Subcutaneous abdominal adipose tissue (tissue), 5 donors: ENCODE data around the gene LRP1B.

Experiments used
- H3K27ac ChIP-seq: one replicate; pipeline ENCODE4 v1.7.0; 2013; ENCODE audit warnings: low read depth, mild to moderate bottlenecking, inconsistent platforms, low read length, moderate library complexity
- H3K27me3 ChIP-seq, 5 donors: one replicate each; pipeline ENCODE4 v1.7.0; 2013; ENCODE audit warnings: low read length in 5 of 5, inconsistent platforms in 1 of 5; ENCODE audit not compliant: control insufficient read depth in 5 of 5, insufficient read depth in 4 of 5
- H3K36me3 ChIP-seq, 5 donors: one replicate each; pipeline ENCODE4 v1.7.0; 2013; ENCODE audit warnings: low read length in 5 of 5; ENCODE audit not compliant: control insufficient read depth in 5 of 5, insufficient read depth in 5 of 5
- H3K4me1 ChIP-seq, 5 donors: one replicate each; pipeline ENCODE4 v1.7.0; 2013; ENCODE audit warnings: low read length in 5 of 5, mild to moderate bottlenecking in 3 of 5, moderate library complexity in 1 of 5; ENCODE audit not compliant: control insufficient read depth in 5 of 5, insufficient read depth in 5 of 5
- H3K4me3 ChIP-seq, 5 donors: one replicate each; pipeline ENCODE4 v1.7.0; 2013; ENCODE audit warnings: low read length in 5 of 5, low read depth in 1 of 5
- H3K9ac ChIP-seq, 5 donors: one replicate each; pipeline ENCODE4 v1.7.0; 2013; ENCODE audit warnings: low read length in 5 of 5, mild to moderate bottlenecking in 4 of 5, moderate library complexity in 3 of 5
- H3K9me3 ChIP-seq, 5 donors: one replicate each; pipeline ENCODE4 v1.7.0; 2013; ENCODE audit warnings: low read length in 5 of 5; ENCODE audit not compliant: control insufficient read depth in 5 of 5
- donor health status: healthy.
- donor health status: healthy.
- donor health status: healthy.
- donor health status: healthy.
- donor health status: healthy.

LRP1B gene

GRCh38 chr2:140248623-140249022 is 1882.2 kb downstream of the LRP1B start:
- no peaks in the 10 kb centered on the region for H3K9me3 ChIP-seq
- H3K4me1 ChIP-seq, result peaks cover 0 to 34% (median 16%) of the 10 kb centered on the region in 5 donors
- no peaks in the 10 kb centered on the region for H3K27me3 ChIP-seq
- H3K9ac ChIP-seq, result no peak overlapping the region
- no peaks in the 10 kb centered on the region for H3K36me3 ChIP-seq
- no peak overlapping the region for H3K4me3 ChIP-seq
- no peak overlapping the region for H3K27ac ChIP-seq

GRCh38 chr2:140247451-140248195 is 1883.2 kb downstream of the LRP1B start:
- Histone ChIP-seq H3K4me1 (peaks cover 0 to 34% (median 16%) of the 10 kb centered on the region in 5 donors), H3K27me3 (no peaks in the 10 kb centered on the region), H3K9me3 (no peaks in the 10 kb centered on the region), H3K27ac (peak overlapping the region; percentile 56), H3K4me3 (peak overlapping the region in 1 of 5 donors; percentile 48), H3K9ac (peak overlapping the region in 1 of 5 donors; percentile 51), H3K36me3 (no peaks in the 10 kb centered on the region)

- peak overlapping the region; percentile 56 for H3K27ac ChIP-seq
- peaks cover 0 to 34% (median 16%) of the 10 kb centered on the region in 5 donors for H3K4me1 ChIP-seq
- H3K9ac ChIP-seq, result peak overlapping the region in 1 of 5 donors; percentile 47
- H3K36me3 ChIP-seq, result no peaks in the 10 kb centered on the region
- no peaks in the 10 kb centered on the region for H3K27me3 ChIP-seq
- H3K4me3 ChIP-seq, result peak overlapping the region in 2 of 5 donors; percentile 32 to 35
- H3K9me3 ChIP-seq, result no peaks in the 10 kb centered on the region
Measured at GRCh38 chr2:140246957-140247356, 1883.9 kb downstream of the LRP1B start.

GRCh38 chr2:140246058-140246457 is 1884.8 kb downstream of the LRP1B start:
- Histone ChIP-seq H3K27me3 (no peaks in the 10 kb centered on the region), H3K9me3 (no peaks in the 10 kb centered on the region), H3K36me3 (no peaks in the 10 kb centered on the region), H3K9ac (no peak overlapping the region), H3K4me3 (no peak overlapping the region), H3K4me1 (peaks cover 0 to 34% (median 16%) of the 10 kb centered on the region in 5 donors), H3K27ac (no peak overlapping the region)

GRCh38 chr2:140242889-140243288 is 1887.9 kb downstream of the LRP1B start:
- H3K4me1 ChIP-seq, result peaks cover 0 to 18% (median 12%) of the 10 kb centered on the region in 5 donors
- no peaks in the 10 kb centered on the region for H3K9me3 ChIP-seq
- no peak overlapping the region for H3K4me3 ChIP-seq
- H3K27me3 ChIP-seq, result no peaks in the 10 kb centered on the region
- H3K9ac ChIP-seq, result no peak overlapping the region
- H3K36me3 ChIP-seq, result no peaks in the 10 kb centered on the region
- no peak overlapping the region for H3K27ac ChIP-seq

GRCh38 chr2:140234116-140234515 is 1896.7 kb downstream of the LRP1B start:
- H3K27me3 ChIP-seq, result no peaks in the 10 kb centered on the region
- H3K9ac ChIP-seq, result no peak overlapping the region
- no peaks in the 10 kb centered on the region for H3K36me3 ChIP-seq
- no peaks in the 10 kb centered on the region for H3K9me3 ChIP-seq
- no peak overlapping the region for H3K27ac ChIP-seq
- H3K4me3 ChIP-seq, result no peak overlapping the region
- no peaks in the 10 kb centered on the region for H3K4me1 ChIP-seq

GRCh38 chr2:140210963-140211362 is 1919.9 kb downstream of the LRP1B start:
- Histone ChIP-seq H3K9ac (no peak overlapping the region), H3K4me1 (no peaks in the 10 kb centered on the region), H3K4me3 (no peak overlapping the region), H3K27ac (no peak overlapping the region), H3K27me3 (no peaks in the 10 kb centered on the region), H3K9me3 (no peaks in the 10 kb centered on the region), H3K36me3 (no peaks in the 10 kb centered on the region)

- Histone ChIP-seq H3K9me3 (no peaks in the 10 kb centered on the region), H3K36me3 (no peaks in the 10 kb centered on the region), H3K4me1 (peaks cover 0 to 6% (median 0%) of the 10 kb centered on the region in 5 donors), H3K27ac (no peak overlapping the region), H3K4me3 (no peak overlapping the region), H3K9ac (no peak overlapping the region), H3K27me3 (no peaks in the 10 kb centered on the region)
Measured at GRCh38 chr2:140205093-140205492, 1925.7 kb downstream of the LRP1B start.

GRCh38 chr2:140203347-140203746 is 1927.5 kb downstream of the LRP1B start:
- H3K9ac ChIP-seq, result no peak overlapping the region
- peaks cover 0 to 6% (median 0%) of the 10 kb centered on the region in 5 donors for H3K4me1 ChIP-seq
- no peaks in the 10 kb centered on the region for H3K27me3 ChIP-seq
- no peaks in the 10 kb centered on the region for H3K36me3 ChIP-seq
- no peak overlapping the region for H3K27ac ChIP-seq
- peaks cover 0 to 3% (median 0%) of the 10 kb centered on the region in 5 donors for H3K9me3 ChIP-seq
- no peak overlapping the region for H3K4me3 ChIP-seq

GRCh38 chr2:140201572-140201971 is 1929.2 kb downstream of the LRP1B start:
- no peak overlapping the region for H3K4me3 ChIP-seq
- H3K27ac ChIP-seq, result no peak overlapping the region
- H3K4me1 ChIP-seq, result peaks cover 0 to 6% (median 0%) of the 10 kb centered on the region in 5 donors
- H3K9ac ChIP-seq, result no peak overlapping the region
- peaks cover 0 to 3% (median 0%) of the 10 kb centered on the region in 5 donors for H3K9me3 ChIP-seq
- no peaks in the 10 kb centered on the region for H3K27me3 ChIP-seq
- H3K36me3 ChIP-seq, result no peaks in the 10 kb centered on the region
